K562 (cell line): ENCODE data around the gene RNF187. TPM values are rescaled to one million over a fixed set of nuclear protein-coding genes. Genes with fewer than 3 reads are reported as not detected.

Experiments used
- ARID2 ChIP-seq: fragments of 450-650 bp; IDR thresholded peaks from 2 replicates; pipeline ENCODE4 v1.6.1; 2017; ENCODE audit warnings: antibody characterized with exemption, mild to moderate bottlenecking
- CBX8 ChIP-seq: fragments of 200-600 bp; sonication (generic); IDR thresholded peaks from 2 replicates; pipeline ENCODE4 v1.6.1; 2012; ENCODE audit warnings: borderline replicate concordance, mixed run types, low read depth, mild to moderate bottlenecking, moderate library complexity, mixed read lengths, low read length, control low read depth, inconsistent platforms; ENCODE audit not compliant: poor library complexity, severe bottlenecking; ENCODE audit errors: extremely low read depth
- E2F3 ChIP-seq: fragments of 250-450 bp; sonication (Bioruptor Pico); IDR thresholded peaks from 2 replicates; pipeline ENCODE4 v1.4.0; 2020; ENCODE audit warnings: mild to moderate bottlenecking
- FOXK2 ChIP-seq, 2 experiments: fragments of 450-650 bp; IDR thresholded peaks in 1 of 2; conservative IDR thresholded peaks in 1 of 2; 2 replicates each; pipeline ENCODE4 v1.6.1; 2016; ENCODE audit warnings: low read depth in 2 of 2, mild to moderate bottlenecking in 1 of 2
- GTF3C2 ChIP-seq: IDR thresholded peaks from 3 replicates; pipeline ENCODE4 v1.6.1; 2011; ENCODE audit warnings: borderline replicate concordance, mild to moderate bottlenecking, moderate library complexity; ENCODE audit not compliant: insufficient read length; ENCODE audit errors: extremely low read depth
- HOXB6 ChIP-seq: fragments of 250-450 bp; sonication (Bioruptor Pico); IDR thresholded peaks from 2 replicates; pipeline ENCODE4 v1.5.1; 2022; ENCODE audit warnings: mild to moderate bottlenecking, borderline replicate concordance
- IRF2 ChIP-seq: sonication (generic); formaldehyde crosslinking; IDR thresholded peaks from 2 replicates; pipeline ENCODE4 v1.8.1; 2022; ENCODE audit warnings: mild to moderate bottlenecking, missing genetic modification reagents
- KAT8 ChIP-seq: fragments of 450-650 bp; IDR thresholded peaks from 2 replicates; pipeline ENCODE4 v1.6.1; 2016; ENCODE audit warnings: low read depth, mild to moderate bottlenecking
- KDM5B ChIP-seq: fragments of 200-600 bp; sonication (generic); IDR thresholded peaks from 2 replicates; pipeline ENCODE4 v1.6.1; 2012; ENCODE audit warnings: low read depth, mild to moderate bottlenecking, moderate library complexity, low read length, control low read depth, inconsistent platforms; ENCODE audit not compliant: insufficient replicate concordance
- MYBL2 ChIP-seq, 2 experiments: fragments of 450-650 bp in 1 of 2; sonication (generic) in 1 of 2; formaldehyde crosslinking in 1 of 2; IDR thresholded peaks; 2 replicates each; pipeline versions ENCODE4 v1.6.1 to v1.8.1; 2017 to 2022; ENCODE audit warnings: borderline replicate concordance in 1 of 2, inconsistent platforms in 1 of 2, low read depth in 1 of 2, mild to moderate bottlenecking in 1 of 2, missing genetic modification reagents in 1 of 2, moderate library complexity in 1 of 2
- RBFOX2 ChIP-seq: fragments of 200-400 bp; formaldehyde crosslinking; IDR thresholded peaks from 2 replicates; pipeline ENCODE4 v1.6.1; 2017; ENCODE audit warnings: low read depth, mild to moderate bottlenecking, low read length, moderate library complexity
- SMARCE1 ChIP-seq: fragments of 450-650 bp; IDR thresholded peaks from 2 replicates; pipeline ENCODE4 v1.7.1; 2016; ENCODE audit warnings: mild to moderate bottlenecking
- SNIP1 ChIP-seq: fragments of 450-650 bp; IDR thresholded peaks from 2 replicates; pipeline ENCODE4 v1.7.1; 2017; ENCODE audit warnings: low read depth, mild to moderate bottlenecking
- SRF ChIP-seq, 2 experiments: fragments of 250-450, 450-650 bp in 1 of 2; sonication (Bioruptor Pico) in 1 of 2; sonication (generic) in 1 of 2; formaldehyde crosslinking; IDR thresholded peaks; 2 replicates each; pipeline versions ENCODE4 v1.5.0 to v1.5.1; 2020 to 2022; ENCODE audit warnings: mild to moderate bottlenecking in 1 of 2, missing genetic modification reagents in 1 of 2
- ZNF282 ChIP-seq: sonication (generic); formaldehyde crosslinking; IDR thresholded peaks from 2 replicates; pipeline ENCODE4 v1.8.1; 2023; ENCODE audit warnings: missing genetic modification reagents
- polyA plus RNA-seq, 8 experiments: library from polyadenylated mRNA; depleted of rRNA in 4 of 8; stranded (reverse) in 5 of 8; unstranded in 3 of 8; fragments of >200 nt; fragmentation: Nextera tagmentation in 2 of 8; fragmentation: Illumina TruSeq in 1 of 8; extraction: Ambion mirVana in 2 of 8; extraction: Trizol in 1 of 8; gene quantifications; 2 replicates each; pipeline versions ENCODE4 v1.2.1 to v1.2.3, GENCODE V29; 2011 to 2014; ENCODE audit warnings: inconsistent platforms in 1 of 8, missing spikeins in 1 of 8
- total RNA-seq, 7 experiments: library from RNA; depleted of rRNA in 6 of 7; stranded (reverse); fragments of >200 nt in 6 of 7; fragmentation: Illumina TruSeq in 2 of 7; extraction: Trizol in 2 of 7; gene quantifications; 2 replicates each; pipeline versions ENCODE4 v1.2.1 to v1.2.3, GENCODE V29; 2011 to 2021; ENCODE audit warnings: low replicate concordance in 1 of 7
- TF ChIP-seq, protein P1 (sequence below): IDR thresholded peaks from 3 replicates; pipeline ENCODE4 v1.6.1; 2011; ENCODE audit warnings: borderline replicate concordance, mild to moderate bottlenecking; ENCODE audit not compliant: insufficient read length, insufficient read depth
- TF ChIP-seq, protein P2 (sequence below), 2 experiments: fragments of 450-650 bp in 1 of 2; IDR thresholded peaks; 2 replicates each; pipeline ENCODE4 v1.6.1; 2011 to 2017; ENCODE audit warnings: low read depth in 2 of 2, antibody characterized with exemption in 1 of 2, borderline replicate concordance in 1 of 2, low read length in 1 of 2, mild to moderate bottlenecking in 1 of 2, mixed read lengths in 1 of 2; ENCODE audit not compliant: control insufficient read depth in 1 of 2

Gene RNF187
- total and polyA plus RNA-seq, 9 of the 15 experiments (the other 6 are each of a cell fraction or from before 2014, with no cell fraction given) = 2.3 to 119 (median 41.9) TPM

DNA sequence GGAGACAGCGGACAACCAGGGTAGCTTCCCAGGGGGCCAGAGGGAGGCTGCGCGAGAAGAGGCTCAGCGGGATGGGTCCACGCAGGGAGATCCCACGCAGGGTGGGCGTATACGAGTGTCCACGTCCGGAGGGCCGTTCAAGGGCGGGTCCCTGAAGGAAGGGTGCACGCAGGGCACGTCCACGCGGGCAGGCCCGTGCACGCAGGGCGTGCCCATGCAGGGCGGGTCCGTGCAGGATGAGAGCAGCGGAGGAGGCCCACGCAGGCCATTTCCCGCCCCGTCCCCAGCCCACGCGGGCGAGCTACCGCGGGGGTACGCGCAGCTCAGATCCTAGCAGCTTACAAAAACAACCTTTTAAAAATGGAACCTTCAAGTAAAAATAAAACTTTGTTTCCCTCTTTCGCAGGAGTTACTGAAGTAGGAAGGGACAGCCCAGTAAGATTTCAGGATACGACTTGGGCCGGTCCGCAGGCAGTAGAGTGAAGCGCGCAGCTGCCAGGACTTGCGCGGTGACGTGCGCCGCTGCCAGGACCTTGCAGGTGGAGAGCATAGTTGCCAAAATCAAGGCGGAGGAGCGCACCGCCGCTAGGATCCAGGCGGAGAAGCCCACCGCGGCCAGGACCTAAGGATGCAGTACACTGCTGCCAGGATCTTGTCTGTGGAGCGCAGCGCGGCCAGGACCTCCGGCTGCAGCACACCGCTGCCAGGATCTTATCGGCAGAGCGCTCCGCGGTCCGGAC lies 416 bp upstream of the RNF187 start (continued):
- TF ChIP-seq, protein P1, sequence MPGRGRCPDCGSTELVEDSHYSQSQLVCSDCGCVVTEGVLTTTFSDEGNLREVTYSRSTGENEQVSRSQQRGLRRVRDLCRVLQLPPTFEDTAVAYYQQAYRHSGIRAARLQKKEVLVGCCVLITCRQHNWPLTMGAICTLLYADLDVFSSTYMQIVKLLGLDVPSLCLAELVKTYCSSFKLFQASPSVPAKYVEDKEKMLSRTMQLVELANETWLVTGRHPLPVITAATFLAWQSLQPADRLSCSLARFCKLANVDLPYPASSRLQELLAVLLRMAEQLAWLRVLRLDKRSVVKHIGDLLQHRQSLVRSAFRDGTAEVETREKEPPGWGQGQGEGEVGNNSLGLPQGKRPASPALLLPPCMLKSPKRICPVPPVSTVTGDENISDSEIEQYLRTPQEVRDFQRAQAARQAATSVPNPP = no peak
- TF ChIP-seq CBX8 (no peak), KAT8 (no peak), SMARCE1 (no peak), IRF2 (CRISPR knock-in tag) (peak; percentile 90; the same call in 1 of the 2 replicates), E2F3 (CRISPR knock-in tag) (peak; percentile 81; the same call in 1 of the 2 replicates), FOXK2 (conservative IDR thresholded peaks at IDR 0.05 in 1 of 2, IDR thresholded peaks at IDR 0.05 in 1 of 2; ENCODE audit: low read depth in 2 of 2) (peak; percentile 49 to 96; a peak in 3 of 4 replicates), SNIP1 (no peak), ZNF282 (CRISPR knock-in tag) (no peak; the same call in 1 of the 2 replicates), RBFOX2 (peak; percentile 81), HOXB6 (CRISPR knock-in tag) (no peak), GTF3C2 (no peak), ARID2 (no peak; the same call in 1 of the 2 replicates), MYBL2 (IDR thresholded peaks at IDR 0.05; ENCODE audit: low read depth) (no peak), MYBL2 (CRISPR knock-in tag; IDR thresholded peaks at IDR 0.05; ENCODE audit: borderline replicate concordance) (no peak), SRF (CRISPR knock-in tag; IDR thresholded peaks at IDR 0.05) (peak in 1 of 2 experiments; percentile 67; a peak in 2 of 4 replicates), KDM5B (peak; percentile 78)
- TF ChIP-seq, protein P2, sequence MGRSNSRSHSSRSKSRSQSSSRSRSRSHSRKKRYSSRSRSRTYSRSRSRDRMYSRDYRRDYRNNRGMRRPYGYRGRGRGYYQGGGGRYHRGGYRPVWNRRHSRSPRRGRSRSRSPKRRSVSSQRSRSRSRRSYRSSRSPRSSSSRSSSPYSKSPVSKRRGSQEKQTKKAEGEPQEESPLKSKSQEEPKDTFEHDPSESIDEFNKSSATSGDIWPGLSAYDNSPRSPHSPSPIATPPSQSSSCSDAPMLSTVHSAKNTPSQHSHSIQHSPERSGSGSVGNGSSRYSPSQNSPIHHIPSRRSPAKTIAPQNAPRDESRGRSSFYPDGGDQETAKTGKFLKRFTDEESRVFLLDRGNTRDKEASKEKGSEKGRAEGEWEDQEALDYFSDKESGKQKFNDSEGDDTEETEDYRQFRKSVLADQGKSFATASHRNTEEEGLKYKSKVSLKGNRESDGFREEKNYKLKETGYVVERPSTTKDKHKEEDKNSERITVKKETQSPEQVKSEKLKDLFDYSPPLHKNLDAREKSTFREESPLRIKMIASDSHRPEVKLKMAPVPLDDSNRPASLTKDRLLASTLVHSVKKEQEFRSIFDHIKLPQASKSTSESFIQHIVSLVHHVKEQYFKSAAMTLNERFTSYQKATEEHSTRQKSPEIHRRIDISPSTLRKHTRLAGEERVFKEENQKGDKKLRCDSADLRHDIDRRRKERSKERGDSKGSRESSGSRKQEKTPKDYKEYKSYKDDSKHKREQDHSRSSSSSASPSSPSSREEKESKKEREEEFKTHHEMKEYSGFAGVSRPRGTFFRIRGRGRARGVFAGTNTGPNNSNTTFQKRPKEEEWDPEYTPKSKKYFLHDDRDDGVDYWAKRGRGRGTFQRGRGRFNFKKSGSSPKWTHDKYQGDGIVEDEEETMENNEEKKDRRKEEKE (IDR thresholded peaks at IDR 0.05; ENCODE audit: borderline replicate concordance in 1 of 2, control insufficient read depth in 1 of 2, low read depth in 2 of 2, low read length in 1 of 2) = peak in 1 of 2 experiments; percentile 19; a peak in 1 of 4 replicates
